HG03280 (cell line): Measurements from ENCODE around the gene PWWP3B.
"Not testable (repeated sequence)": the region's sequence is repeated elsewhere in the genome, so short reads cannot be mapped to it uniquely, and the experiment has no call there.

ENCODE experiments used
- ATAC-seq: cut with Tn5 transposase; IDR thresholded peaks from one replicate; pipeline ENCODE4 v1.9.1; 2021; ENCODE audit warnings: mild to moderate bottlenecking, moderate library complexity; ENCODE audit not compliant: unreplicated experiment

Gene PWWP3B

GRCh38 chrX:106168107-106168506 is at the start of gene PWWP3B:
Gene PWWP3B (plus strand): TSS chrX:106168305. CDS start chrX:106205433, 37,128 bp downstream.
- ATAC-seq = no peak

DNA sequence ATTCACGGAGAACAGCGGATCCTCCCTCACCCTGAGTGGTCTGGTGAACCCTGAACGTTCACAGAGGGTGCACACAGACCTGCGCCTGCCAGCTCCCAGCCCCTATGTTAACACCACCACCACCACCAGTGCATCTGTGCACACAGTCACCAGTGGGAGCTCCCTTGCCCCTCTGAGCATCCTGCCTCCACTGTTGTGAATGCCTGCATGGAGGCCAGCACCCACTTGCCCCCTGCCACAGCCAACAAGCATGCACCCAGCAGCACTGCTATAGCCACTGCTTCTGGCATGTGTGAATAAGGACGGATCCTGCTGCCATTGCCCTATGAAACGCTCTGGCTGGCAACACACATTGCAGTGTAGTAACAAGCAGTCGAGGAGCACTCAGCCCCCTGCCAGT is 29.1 kb upstream of the PWWP3B start:
- no peak for ATAC-seq

DNA sequence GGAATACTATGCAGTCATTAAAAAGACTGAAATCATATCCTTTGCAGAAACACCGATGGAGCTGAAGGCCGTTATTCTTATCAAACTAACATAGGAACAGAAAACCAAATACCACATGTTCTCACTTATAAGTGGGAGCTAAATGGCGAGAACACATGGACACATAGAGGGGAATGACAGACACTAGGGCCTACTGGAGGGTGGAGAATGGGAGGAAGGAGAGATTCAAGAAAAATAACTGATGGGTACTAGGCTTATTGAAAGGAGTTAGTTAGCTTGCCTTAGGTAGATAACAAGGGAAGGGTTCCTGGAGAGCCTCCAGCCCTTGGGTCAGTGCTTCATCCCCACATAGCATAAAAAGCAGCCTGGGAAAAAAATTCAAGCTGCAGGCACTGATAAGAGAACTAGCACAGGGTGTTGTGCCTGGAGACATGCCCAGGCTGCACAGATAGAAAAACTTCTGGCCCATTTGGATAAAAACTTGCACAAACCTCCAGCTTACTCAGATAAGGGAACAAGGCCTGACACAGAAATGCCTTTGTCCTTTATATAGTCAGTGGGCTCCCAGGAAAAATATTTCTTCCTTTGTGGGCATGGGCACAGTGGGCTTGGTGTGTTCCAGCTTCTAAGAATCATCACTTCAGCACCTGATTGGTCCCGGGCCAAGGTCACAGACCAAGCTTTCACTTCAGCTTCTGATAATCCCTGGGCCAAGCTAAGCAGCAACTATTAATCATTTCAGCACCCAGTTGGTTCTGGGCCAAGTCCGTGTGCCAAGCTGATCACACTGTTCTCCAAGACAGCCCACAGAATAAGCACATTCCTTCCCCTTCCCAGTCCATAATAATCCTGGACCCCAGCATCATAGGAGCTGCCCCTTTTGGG is 23.1 kb upstream of the PWWP3B start:
- no peak for ATAC-seq

- ATAC-seq = no peak
Observed at GRCh38 chrX:106150701-106151100, 17.4 kb upstream of the PWWP3B start.

- no peak for ATAC-seq
Observed at GRCh38 chrX:106159861-106160282, 8.2 kb upstream of the PWWP3B start.

GRCh38 chrX:106170318-106170717 is 2.2 kb downstream of the PWWP3B start:
- no peak for ATAC-seq

- ATAC-seq = no peak
Observed at GRCh38 chrX:106171293-106171820, 3.3 kb downstream of the PWWP3B start.

- ATAC-seq = no peak
Observed at GRCh38 chrX:106177106-106177981, 9.2 kb downstream of the PWWP3B start.

DNA sequence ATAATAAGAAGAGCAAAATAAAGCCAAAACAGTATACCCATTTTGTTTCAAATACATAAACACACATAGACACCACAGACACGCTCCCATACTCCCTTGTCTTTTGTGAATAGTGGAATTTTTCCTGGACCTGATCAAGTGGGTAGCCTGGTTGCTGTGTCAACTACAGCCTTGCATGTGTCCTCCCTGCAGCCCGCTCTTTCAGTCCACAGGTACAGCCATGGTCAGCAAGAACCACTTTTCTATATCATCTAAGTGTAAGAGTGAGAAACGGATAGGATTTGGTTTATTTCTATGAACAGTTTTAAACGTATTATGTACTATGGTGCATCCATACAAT is 9.8 kb downstream of the PWWP3B start:
- no peak for ATAC-seq

- no peak for ATAC-seq
Observed at GRCh38 chrX:106178826-106179225, 10.7 kb downstream of the PWWP3B start.

DNA sequence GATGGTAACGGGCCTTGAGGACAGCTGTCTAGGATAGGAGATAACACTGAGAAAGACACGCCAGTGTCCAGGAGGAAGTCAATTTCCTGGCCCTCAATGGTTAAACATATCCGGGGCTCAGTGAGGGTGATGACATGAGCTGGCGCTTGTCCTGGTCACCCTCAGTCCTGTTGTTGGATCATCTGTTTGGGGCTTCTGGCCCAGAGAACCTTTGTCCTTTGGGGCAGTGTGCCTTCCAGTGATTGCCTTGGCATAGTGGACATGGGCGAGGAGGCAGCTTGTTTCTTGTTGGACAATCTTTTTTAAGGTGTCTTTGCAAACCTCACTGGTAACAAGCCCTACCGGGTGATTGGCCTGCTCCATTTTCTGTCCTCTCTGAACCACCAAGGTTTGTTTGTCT is 15.6 kb downstream of the PWWP3B start:
- ATAC-seq = not testable (repeated sequence)

DNA sequence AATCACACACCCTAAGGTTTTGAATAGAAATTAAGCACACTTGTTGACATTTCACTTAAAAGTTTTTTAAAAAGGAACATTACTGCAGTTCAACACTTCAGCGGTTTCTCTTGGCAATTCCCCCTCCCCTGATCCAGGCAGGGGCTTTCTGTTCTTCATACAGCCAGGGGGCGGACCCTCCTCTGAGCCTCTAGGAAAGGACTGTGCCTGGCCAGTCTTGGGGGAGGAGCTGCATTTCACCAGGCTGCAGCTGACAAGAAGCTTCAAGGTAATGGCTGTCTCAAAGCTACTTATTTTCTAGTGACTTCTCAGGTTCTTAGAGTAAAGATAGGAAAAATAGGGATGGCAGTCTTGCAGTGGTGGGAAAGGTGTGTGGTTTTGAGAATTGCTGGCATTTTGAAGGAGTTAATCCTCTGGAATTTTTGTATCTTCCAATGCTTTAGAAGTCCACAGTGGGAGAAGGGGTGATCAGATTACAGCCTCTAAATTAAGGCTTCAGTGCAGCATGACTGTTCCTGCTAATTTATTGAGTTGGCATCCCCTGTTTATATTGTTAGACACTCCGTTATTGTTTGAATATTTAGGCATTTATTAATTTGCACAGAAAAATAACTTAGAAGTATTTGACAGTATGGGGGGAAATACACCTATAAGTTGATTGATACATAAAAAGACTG is 33.5 kb downstream of the PWWP3B start:
- no peak for ATAC-seq

DNA sequence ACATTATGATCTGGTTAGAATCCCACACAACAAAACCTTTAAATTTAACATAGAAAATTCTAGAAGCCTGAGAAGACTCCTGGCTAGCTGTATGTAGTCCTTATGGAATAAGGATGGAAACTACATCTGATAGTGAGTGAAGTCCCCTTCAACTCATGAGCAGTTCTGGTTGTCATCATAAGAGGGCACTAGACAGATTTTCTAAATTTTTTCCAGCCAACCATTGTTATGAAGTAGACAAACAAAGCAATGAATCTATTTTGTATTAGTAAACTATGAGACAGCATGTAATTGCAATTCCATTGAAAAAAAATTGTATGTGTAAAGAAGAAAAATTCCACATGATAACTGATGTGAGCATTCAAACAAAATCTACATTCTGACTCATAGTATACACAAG is 35.2 kb downstream of the PWWP3B start:
- ATAC-seq = no peak

DNA sequence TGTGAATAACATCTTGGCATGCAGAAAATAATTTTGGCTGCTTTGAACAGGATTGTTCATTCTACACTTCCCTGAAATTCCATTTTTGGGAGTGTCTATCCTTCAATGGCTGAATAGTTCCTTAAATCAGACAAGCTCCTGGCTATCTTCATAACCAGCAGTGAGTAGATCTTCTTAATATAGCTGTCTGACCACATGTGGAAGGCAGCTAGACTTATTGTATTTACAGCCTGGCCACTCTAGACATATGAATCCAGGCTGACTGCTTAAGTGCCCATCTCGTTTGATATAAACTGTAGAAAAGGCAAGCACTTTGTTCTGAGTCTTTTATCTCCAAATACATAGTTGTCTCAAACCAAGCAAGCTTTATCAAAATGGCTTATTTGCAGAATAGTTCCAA is 40.0 kb downstream of the PWWP3B start:
- no peak for ATAC-seq
